Jurkat, Clone E6-1 (cell line): ENCODE measurements around the gene PAK4.

ENCODE experiments used
- DNase-seq: peaks from one replicate; pipeline ENCODE4 v3.0.0-alpha.2; 2011; ENCODE audit warnings: low read depth, low spot score
- H3K4me3 ChIP-seq: 2 replicates; pipeline ENCODE4 v1.5.1; 2011; ENCODE audit warnings: mild to moderate bottlenecking, low read length, control low read depth, moderate library complexity

Gene PAK4

DNA sequence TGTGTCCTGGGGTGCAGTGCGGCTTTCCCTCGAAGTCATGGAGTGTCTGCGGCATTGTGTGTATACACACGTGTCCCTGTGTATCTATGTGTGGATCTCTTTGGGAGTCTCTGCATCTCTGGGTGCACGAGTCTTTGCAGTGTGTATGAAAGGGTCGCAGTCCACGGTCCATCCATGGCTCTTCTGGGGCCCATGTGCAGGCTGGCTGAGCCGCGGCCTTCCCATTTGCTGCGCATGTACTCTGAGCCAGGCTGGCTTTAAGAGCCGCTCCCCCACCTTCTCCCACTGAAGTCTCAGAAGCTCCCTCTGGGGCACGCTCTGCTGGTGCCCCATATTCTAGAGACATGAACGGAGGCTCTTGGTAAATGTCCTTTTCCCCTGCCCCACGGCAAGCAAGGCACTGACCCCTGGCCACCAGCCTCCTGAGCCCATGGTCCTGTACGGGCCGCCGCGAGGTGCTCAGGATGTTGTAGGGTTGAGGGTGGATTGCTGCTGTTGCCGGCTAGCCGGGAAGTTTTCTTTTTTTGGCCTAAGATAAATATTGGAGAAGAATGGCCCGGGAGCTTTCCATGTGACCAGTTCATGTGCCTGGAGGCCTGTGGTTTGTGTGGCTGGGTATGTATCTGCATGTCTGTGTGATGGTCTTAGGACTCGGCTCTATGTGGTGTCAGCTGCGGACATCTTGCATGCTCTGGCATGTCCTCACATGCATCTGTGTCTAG, 31.9 kb downstream of the PAK4 start:
- no peak for DNase-seq
- H3K4me3 ChIP-seq: no peak overlapping the region

DNA sequence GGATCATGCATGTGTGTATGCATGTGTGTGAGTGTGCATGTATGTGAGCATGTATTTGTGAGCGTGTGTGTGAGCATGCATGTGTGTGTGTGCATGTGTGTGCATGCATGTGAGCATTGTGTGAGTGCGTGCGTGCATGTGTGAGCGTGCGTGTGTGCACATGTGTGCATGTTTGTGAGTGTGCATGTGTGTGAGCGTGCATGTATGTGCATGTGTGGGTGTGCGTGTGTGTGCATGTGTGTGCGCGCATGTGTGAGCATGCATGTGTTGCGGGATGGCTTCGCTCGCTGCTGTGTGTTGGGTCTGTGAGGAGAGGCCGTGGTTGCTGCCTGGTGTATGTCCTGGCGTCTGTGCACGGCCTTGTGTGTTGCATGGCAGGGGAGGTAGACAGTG, 32.4 kb downstream of the PAK4 start:
- DNase-seq: no peak
- H3K4me3 ChIP-seq: no peak overlapping the region

DNA sequence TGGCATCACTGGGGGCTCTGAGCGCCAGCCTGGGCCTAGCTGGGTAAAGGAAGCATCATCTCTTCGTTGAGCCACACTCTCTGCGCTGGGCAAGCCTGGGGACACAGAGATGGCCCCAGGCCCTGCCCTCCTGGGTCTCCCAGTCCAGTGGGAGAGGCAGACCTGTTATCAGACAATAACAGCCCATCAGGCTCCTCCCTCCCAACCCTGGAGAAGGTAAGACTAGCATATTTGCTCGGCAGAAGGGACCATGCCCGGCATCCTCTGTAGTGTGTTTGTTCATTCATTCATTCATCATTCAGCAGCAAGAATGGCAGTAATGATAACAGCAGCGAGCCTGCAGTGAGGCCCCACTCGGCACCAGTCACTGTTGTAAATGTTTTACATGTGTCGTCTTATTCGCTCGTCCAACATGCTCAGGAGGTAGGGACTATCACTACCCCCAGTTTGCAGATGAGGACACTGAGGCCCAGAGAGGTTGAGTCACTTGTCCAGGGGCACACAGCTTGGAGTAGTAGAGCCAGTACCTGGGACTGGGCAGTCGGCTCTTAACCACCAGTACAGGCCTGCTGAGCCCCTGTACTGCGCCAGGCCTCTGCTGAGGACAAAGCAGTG, 33.2 kb downstream of the PAK4 start:
- no peak for DNase-seq
- no peak overlapping the region for H3K4me3 ChIP-seq

DNA sequence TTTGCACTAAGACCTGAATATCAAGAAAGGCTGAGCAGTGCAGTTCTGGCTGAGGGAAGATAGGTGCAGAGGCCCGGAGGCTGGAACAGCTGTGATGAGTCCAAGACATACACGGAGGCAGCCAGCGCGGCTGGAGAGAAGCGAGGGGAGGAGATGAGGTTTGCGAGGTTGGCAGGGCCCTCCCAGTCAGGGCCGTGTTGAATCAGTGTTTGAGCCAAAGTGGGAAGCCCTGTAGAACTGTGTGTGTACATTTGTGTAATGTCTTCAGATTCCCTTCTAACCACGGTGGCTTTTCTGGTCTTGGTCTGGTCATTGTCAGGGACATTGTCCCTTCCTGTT, 34.9 kb downstream of the PAK4 start:
- DNase-seq: no peak
- H3K4me3 ChIP-seq: no peak overlapping the region

DNA sequence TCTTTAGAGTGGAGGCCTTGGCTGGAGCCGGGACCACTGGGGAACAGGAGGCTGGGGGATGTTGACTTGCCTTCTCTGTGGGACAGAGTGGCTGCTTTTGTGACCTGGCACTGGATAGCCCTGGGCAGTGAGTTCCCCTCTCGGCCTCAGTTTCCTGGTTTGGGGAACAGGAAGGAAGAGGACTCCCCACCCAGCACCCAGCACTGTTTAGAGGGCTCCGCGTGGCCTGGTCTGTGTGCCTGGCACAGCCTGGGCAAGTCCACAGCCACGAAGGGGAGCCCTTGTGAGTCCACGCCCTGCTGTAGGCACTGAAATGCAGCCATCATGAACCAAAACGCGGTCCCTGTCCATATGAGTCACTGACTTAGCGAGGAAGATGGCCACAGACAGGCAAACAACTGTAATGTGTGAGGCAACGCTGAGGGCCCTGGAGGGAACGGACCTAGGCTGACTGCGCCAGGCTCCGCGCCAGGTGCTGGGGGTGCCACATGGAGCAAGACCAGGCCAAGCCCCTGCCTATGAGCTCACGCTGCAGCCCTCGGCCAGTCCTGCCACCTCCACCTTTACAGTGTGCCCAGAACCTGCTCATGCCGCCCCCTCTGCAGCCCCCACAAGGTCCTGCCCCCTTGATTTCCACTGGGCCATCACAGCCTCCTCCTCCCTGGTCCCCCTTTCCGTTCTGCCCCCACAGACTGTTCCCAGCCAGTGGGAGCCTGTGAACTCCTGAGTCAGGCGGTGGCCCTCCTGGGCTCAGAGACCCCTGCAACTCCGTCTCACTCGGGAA, 35.5 kb downstream of the PAK4 start:
- H3K4me3 ChIP-seq: no peak overlapping the region
- no peak for DNase-seq

DNA sequence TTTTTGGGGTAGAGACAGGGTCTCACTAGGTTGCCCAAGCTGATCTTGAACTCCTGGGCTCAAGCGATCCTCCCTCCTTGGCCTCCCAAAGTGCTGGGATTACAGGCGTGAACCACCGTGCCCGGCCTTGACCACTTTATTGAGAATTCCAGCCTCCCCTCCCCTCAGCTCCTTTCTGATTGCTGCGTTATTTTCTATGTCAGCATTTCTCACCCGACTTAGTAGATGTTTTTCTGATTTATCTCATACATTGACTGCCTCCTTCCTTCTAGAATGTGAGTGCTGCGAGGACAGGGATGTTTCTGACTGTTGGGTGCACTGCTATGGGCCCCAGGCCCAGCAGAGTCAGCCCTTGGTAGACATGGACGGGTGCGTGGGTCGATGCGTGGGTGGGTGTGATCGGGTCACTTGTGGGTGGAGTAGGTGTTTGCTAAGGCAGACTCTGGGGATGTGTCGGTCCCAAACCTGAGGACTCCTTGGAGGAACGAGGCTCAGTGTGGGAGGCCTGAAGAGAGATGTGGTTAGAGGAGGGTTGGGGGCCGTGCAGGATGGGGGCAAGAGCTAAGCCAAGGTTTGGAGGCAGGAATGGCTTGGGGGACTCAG, 37.0 kb downstream of the PAK4 start:
- DNase-seq: no peak
- H3K4me3 ChIP-seq: no peak overlapping the region

DNA sequence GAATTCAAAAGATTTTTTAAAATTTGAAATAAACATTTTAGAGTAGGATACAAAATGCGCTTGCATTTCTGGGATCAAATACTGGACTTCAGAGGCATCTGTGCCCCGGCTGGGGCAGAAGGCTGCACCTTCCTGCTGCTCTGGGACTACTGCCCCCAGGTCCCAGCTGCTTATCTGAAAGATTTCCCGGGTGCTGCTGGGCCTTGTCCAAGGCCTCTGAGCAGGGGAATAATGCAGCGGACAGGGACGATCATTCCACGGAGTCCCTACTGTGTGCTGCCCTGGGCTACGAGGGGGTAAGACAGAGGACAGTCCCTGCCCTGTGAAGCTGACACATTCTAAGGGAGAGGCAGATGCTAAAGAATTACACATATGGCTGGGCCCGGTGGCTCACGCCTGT, 38.0 kb downstream of the PAK4 start:
- no peak overlapping the region for H3K4me3 ChIP-seq
- no peak for DNase-seq

DNA sequence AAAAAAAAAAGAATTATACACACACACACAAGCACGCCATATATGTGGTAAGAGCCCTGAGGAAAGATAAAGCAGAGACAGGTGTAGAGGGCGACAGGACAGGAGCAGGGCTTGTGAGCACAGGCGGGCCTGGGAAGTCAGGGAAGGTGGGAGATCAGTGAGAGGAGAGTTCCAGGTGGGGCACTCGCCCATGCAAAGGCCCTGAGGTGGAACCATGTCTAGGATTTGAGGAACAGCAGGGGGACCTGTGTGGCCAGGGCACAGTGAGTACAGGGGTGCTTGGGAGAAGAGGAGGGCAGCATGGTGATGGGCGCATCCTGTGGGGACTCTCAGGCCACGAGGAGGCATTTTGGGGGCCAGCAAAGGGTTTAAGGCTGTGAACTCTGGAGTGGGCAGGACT, 38.7 kb downstream of the PAK4 start:
- no peak for DNase-seq
- H3K4me3 ChIP-seq: no peak overlapping the region

DNA sequence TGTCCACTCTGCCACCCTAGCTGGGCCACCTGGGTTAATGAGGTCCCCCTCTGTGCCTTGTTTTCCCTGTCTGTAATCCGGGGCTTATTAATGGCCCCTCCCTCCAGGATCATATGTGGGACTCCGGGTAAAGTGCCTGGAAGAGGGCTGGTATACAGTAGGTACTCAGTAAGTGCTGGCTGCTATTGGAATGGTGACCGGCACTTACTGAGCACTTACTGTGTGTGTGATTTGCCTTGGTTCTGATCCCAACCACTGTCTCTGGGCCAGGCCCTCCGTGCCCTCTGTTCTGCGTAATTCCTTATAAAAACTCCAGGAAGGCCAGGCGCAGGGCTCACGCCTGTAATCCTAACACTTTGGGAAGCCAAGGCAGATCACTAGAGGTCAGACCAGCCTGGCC, 40.3 kb downstream of the PAK4 start:
- no peak for DNase-seq
- H3K4me3 ChIP-seq: no peak overlapping the region

DNA sequence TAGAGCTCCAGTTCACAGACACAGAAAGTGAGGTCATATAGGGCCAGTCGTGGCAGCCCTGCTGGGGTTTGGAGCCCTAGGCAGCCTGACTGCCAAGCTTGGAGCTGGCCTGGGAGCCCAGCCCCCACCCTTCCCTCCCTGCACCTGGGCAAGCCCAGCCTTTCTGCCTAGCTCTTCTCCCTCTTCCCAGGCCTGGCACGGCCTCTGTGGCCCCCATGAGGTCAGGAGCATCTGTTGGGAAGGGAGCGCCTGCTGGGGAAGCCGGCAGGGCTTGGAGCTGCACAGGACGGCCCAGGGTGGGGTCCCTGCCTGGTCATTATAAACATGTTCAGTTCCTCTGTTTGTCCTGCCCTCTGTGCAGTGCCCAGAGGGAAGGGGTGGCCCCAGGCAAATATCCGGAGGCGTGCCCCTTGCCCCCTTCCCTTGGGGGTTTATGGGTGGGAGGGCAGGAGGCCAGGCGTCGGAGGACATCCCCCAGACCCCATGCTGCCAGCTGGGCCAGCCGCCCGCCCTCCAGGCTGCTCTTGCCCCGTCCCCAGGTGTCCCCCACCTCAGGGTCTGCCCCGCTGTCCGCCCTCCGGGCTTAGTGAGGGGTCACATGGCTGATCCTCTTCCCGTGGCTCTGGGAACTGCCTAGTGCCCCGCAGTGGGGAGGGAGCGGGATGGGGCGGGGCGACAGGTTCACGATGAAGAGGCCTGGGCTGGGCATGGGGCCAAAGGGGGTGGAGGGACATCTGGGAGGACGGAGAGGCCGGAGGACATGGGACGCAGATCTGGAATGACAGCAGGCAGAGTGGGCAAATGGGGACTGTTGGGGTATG, 41.2 kb downstream of the PAK4 start:
- H3K4me3 ChIP-seq: no peak overlapping the region
- no peak for DNase-seq

DNA sequence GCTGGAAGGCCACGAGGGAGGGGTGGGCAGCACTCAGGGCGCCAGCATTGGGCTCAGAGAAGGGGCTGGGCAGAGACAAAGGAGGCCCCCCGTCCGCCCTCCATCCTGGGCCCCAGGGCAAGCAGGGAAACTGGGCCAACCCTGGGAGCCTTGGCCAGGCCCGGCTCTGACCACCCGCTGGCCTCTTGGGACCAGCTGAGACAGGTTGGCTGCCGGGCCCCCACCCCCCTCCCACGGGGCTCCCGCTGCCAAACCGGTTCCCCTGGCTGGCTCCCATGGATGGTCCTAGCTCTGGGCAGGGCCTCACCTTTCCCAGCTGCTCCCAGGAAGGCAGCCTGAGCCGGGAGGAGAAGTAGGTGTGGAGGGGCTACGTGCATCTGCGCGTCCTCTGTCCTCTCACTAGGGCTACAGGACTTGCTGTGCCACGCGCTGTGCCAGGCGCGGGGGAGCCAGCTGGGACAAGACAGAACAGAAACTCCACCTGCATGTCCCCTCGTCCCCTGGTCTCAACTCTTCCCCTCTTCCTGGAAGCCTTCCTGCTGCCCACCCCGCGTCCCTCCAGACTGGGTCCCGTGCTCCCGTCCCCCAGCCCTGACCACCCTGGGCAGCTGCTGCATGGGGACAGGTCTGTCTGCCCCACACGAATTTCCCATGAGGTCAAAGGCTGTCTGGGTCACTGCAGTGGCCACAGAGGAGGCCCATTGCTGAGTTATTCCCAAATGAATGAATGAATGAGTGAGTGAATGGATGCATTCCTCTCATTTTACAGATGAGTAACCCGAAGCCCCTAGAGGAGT, 42.1 kb downstream of the PAK4 start:
- no peak overlapping the region for H3K4me3 ChIP-seq
- no peak for DNase-seq

DNA sequence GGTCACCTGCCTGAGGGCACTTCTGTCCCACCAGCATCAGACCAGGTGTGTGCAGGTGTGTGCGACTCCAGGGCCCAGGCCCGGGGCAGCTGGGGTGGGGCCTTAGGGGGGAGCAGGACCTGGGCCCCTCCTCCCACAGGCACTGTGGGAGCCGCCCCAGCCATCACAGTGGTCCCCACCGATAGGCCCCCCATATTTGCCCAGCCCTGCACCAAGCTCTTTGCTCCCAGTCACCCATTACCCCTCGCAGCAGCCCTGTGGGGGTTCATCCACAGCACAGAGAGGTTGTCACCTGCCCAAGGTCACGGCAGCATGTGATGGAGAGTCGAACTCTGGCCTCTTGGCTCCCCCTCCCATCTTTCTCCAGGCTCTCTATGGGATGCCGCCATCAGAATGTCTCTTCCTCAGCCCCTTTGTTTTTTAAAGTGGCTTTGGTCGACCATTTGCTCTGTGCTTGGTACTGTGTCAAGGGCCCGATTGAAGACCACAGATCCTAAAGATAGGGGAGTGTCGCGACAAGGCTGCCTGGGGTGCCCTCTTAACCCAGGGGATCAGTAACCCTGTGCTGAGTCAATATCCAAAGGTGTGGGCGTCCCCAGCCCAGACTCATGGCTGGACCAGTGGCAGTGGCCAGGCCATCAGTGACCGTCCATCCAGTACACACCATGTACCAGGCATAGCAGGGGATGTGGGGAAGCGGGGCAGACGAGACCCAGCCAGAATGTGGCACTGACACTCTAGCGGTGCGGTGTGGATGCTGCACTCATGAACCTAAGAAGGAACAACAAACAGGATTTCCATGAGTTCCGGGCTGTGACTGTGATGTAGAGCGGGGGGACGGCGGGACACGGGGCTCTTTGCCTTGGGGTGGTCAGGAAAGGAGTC, 42.9 kb downstream of the PAK4 start:
- DNase-seq: no peak
- H3K4me3 ChIP-seq: no peak overlapping the region

DNA sequence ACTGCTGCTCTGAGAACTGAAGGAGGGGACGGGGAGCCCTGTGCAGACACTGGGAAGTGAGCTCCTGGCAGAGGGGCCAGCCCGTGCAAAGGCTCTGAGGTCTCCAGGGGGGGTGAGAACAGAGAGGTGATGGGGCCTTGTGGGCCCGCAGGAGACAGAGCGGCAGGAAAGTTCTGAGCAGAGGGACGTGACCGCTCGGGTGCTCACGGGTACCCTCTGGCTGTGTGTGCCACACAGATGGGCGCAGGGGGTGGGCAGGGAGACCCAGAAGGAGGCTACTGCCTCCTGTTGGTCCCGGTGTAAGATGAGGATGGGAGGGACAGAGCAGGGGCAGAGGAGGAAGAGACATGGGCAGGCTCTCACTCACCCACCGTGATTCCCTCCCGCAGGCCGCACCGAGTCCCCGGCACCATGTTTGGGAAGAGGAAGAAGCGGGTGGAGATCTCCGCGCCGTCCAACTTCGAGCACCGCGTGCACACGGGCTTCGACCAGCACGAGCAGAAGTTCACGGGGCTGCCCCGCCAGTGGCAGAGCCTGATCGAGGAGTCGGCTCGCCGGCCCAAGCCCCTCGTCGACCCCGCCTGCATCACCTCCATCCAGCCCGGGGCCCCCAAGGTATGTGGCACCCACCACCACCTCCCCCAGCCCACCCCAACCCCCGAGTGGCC, 43.7 kb downstream of the PAK4 start:
- no peak for DNase-seq
- no peak overlapping the region for H3K4me3 ChIP-seq

DNA sequence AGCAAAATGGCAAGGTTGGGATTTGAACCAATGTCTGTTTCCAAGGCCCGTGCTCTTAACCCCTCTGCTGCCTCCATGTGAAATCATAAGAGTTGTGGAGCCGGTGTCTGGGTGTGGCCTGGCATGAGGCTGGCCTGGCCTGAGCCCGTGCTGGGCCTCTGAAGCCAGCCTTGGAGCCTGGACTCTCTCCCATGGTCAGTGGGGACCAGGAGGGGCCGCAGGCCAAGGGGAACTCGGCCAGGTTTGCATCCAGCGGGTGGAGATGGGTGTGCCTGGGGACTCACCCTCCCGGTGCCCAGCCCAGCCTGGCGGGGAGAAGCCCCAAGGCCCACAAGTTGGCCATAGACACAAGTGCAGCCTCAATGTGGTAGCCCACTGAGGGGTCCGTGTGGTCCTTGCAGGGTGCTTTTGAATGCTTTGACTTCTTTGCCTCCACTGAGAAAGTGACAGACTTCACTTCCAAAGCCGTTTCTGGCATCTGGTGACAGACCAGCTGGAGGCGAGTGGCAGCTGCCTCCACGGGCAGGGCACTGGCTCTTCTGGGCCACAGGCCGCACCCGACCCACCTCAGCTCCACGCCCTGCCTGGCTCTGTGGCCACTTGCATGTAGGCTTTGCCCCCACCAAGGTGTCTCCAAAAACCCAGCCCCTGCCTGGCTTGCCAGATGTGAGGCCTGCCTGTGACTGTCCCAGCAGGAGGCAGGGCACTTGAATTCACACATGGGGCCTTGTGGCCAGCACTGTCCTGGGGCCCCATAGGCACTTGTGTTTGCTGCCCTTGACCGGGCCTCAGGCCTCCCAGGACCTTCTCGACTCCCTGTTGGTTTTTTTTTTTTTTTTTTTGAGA, 45.0 kb downstream of the PAK4 start:
- no peak overlapping the region for H3K4me3 ChIP-seq
- no peak for DNase-seq

DNA sequence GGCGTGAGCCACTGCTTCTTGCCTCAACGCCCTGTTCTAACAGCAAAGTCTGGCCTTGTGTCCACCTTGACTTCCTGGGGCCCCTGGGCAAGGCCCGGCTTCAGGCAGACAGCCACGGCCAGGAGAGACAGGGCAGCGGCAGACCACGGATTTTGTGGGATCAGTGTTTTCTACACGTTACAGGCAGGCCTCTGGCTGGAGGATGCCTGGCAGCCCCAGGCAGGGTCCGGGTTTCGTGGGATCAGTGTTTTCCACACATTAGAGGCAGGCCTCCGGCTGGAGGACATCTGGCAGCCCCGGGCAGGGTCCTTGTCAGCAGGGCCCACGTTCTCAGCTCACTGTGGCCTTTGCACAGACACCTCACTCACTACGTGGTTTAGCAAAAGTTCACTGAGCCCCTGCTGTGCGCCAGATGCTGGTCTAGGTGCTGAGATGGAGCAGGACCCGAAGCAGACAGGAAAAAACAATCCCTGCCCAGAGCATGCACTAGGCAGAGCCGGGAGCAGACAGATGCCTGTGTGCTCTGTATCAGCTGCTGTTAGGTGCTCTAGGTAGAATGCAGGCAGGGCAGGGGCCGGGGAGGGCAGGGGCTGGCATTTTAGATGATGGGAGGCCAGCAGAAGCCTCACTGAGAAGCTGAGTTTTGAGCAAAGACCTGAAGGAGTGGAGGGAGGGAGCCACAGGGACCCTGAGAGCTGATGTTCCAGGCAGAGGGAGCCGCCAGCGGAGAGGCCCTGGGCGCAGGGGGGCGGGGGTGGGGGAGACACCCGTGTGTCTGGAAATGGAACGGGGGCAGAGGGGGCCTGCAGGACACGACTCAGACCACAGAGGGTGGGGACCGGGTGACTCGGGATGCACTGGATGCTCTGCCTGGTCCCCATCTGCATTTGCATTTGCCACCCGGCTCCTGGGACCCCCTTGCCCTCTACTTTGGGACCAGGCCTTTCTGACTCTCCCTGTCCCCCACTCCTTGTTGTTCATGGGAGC, 46.2 kb downstream of the PAK4 start:
- DNase-seq: no peak
- no peak overlapping the region for H3K4me3 ChIP-seq
